ENCODE measurements around the gene RIN2.

The RIN2 gene

DNA sequence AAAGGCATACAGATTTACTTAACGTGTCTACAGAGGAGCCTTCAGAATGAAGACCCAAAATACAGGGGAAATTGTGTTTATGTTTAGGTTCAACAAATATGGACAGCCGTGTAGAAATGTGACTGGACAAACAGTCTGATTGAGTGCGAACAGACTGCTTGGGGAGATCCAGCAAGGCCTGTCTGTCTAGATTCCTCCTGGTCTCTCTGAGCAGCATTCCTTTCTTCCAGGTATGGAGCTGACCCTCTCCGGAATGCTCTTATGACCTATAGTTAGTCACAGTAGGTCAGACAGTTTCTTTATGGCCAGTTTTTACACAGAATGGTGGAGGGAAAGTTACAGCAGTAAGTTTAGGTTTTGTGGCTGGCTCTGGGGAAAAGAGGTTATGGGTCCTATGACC, 9.0 kb downstream of the RIN2 start:
- DNase-seq: no peak

GRCh38 chr20:19768325-19768842, 10.3 kb downstream of the RIN2 start:
- no peak for DNase-seq

DNA sequence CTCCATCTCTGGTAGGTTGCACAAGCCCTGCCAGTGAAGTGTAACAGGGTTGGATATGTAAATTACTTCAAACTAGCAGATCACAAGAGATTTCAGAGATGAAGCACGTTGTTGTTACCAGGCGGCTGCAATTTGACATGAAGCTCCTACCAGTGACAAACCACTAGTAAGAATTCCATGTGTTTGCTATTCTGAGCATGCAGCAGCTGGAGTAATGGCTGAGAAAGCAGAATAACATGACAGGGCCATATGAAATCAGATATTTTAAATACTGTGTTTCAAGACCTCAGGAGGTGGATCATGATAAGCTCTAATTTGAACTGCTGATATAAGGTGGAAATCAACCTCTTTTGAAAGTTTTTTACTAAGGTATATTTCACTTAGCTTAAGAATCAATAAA, 11.4 kb downstream of the RIN2 start:
- DNase-seq: no peak

DNA sequence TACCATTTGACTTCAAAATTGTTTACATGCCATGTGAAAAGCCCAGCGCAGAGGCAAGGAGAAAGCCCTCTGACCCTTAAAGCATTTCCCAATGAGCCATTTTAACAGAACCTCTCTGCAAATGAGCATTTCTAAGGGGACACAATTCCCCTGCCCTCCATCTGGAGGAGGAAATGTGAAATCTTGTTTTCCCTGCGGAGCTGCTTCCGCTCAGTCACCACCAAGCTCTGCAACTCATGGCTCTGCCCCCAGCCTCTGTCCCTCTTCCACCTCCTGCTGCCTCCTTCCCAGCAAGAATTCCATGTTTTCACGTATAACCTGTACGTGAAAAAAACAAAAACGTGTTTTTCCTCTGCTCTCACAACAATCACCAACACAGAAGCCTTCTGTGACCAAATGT, 12.3 kb downstream of the RIN2 start:
- DNase-seq: no peak

DNA sequence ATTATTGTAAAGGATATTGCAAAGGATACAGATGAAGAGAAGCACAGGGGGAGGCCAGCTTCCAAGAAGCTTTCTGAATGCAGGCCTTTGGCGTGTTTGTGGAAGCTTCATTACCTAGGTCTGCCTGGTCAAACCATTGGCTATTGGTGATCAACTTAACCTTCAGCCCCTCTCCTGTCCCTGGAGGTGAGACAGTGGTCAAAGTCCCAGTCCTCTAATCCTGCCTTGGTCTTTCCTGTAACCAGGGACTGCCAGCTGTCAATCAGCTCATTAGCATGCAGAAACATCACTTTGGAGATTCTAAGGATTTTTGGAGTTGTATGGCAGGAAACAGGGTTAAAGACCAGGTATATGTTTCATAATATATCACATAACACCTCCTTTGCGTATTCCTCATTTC, 13.0 kb downstream of the RIN2 start:
- no peak for DNase-seq

DNA sequence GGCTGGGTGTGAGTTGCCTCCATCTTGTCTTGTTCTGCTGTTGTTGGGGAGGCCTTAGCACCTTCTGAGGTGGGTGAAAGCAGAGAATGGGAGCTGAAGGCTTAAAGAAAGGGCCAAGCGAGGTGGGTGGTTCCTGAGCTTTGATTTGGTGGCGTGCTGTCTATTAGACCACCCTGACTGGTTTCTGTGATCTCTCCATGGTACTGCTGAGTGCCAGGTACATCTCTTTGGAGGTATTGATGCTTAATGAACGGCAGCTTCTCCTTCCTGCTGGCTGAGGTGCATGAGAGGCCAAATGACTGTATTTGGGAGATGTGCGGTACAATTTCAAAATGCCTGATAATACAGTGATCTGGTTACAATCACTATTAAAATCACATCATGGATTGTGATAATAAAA, 15.4 kb downstream of the RIN2 start:
- no peak for DNase-seq

DNA sequence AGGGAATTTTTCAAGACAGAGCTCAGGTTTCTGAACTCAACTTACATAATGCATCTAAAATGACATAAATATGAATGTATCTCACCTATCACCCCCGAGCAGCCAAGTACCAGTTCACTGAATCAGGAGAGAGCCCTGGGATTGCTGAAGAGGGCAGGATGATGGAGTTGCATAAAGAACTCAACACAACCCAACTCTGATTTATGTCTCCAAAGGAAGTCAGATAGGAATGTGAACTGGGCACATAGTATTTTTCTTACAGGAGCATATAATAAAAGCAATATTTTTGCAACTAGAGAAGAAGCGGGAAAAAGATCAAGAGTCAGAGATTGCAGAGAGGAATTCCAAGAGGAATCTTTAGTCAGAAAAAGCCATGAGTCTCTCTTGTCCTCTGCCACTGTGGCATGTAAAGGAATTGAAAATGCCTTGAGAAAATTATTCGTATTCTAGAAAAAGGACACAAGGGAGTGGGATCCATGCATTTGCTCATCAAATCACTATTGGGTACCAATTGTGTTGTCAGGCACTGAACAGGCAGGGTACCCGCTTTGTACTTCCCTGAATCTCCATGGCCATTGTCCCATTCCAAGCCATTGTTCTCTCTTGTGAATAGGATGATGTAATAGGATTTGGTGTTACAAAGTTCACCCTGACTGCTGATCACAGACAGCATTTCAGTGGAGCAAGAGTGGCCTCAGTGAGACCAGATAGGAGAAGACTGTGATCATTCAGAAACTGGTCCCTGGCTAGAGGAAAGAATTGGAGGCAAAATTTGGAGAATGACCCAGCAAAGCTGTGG, 16.3 kb downstream of the RIN2 start:
- DNase-seq: no peak

DNA sequence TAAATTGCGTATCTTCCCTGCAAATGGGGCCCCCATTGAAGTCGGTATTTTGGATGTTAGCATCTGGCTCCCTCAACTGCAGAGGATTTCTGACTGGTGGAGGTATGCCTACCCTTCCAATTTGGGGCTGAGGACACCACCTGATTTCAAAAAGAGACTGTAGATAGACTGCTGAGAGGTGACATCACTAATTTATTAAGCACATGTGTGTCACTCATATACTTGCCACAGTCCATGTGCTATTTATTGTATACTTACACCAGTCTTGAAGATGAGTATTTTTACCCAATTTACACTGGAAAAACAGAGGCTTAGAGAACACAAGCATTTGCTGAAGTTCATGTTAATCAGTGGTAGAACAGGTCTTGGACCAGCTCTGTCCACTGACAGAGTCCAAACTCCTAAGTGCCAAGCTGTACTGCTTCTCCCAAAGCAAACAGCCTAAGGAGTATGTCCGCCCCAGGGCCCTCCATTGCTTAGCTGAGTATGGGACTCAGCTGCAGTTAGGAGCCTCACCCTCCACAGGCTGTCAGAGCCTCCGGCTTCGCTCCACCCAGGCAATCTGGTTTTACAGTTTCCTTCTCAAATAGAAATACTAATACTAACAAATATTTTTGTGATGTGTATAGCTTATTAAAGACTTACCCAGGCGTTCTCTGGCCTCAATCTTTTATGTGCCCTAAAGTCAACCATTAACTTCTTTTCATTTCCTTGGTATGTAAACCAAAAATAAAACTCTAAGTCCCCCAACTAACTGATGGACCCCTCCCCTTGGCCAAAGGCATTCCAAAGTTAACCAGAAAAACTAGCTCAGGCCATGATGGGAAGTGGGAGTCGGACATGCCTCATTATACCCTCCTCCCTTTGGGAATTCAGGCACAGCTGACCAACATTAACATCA, 17.5 kb downstream of the RIN2 start:
- no peak for DNase-seq

GRCh38 chr20:19777315-19777714, 19.3 kb downstream of the RIN2 start:
- DNase-seq: no peak

GRCh38 chr20:19777981-19778380, 19.9 kb downstream of the RIN2 start:
- DNase-seq: no peak

GRCh38 chr20:19778404-19778803, 20.3 kb downstream of the RIN2 start:
- no peak for DNase-seq

GRCh38 chr20:19779634-19780033, 21.6 kb downstream of the RIN2 start:
- no peak for DNase-seq

DNA sequence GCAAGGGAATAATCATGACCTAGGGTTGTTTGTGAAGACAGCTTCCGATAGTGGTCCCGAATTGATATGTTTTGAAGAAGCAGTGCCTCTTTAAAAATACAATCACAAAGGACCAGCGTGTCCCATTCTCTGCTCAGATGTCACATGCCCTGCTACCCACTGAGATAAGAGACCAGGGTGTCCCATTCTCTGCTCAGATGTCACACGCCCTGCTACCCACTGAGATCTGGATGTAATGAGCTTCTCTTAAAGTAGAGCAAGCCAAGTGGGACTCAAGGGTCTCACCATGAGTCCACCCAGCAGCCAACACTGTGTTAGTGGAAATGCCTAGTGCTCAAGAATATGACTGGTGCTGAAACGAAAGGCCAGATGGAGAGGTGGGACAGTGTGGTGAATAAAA, 22.2 kb downstream of the RIN2 start:
- no peak for DNase-seq

- no peak for DNase-seq
These were observed 23.2 kb downstream of the RIN2 start for GRCh38 chr20:19781235-19781634.

DNA sequence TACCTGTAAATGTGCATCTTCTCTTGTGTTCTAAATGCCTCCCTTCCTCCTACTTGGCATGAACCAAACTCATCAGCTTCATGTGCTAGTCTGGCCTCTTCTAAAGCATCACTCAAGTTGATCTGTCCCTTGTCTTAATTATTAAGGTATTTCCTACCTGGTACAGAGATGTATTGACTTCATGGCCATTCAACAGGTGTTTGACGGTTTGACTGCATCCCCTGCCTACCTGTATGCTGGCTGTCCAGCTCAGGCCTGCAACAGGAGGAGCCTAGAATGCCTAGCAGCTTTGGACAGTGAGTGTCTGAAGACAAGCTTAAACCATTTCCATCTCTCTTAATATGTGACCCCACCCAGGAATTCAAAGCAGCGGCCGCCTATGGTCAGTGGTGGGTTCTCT, 24.6 kb downstream of the RIN2 start:
- no peak for DNase-seq

DNA sequence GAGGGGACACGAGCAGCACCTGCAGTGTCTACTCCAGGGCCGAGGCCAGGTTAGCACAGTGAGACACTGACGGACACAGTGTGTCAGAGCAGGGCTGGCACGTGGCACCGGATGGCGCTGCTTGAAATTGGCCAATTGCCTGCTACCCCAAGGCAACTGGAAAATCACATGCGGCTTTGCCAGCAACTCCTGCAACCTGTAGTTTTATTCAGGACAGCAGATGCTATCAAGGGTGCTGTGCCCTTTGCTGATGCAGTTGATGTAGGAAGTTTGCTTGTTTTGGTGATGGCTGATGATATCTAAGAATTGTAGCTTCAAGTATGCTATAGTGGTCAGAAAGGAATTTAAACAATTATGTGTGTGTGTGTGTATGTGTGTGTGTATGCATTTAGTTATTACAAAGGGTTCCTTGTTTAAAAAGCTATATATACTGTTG, 25.9 kb downstream of the RIN2 start:
- no peak for DNase-seq

DNA sequence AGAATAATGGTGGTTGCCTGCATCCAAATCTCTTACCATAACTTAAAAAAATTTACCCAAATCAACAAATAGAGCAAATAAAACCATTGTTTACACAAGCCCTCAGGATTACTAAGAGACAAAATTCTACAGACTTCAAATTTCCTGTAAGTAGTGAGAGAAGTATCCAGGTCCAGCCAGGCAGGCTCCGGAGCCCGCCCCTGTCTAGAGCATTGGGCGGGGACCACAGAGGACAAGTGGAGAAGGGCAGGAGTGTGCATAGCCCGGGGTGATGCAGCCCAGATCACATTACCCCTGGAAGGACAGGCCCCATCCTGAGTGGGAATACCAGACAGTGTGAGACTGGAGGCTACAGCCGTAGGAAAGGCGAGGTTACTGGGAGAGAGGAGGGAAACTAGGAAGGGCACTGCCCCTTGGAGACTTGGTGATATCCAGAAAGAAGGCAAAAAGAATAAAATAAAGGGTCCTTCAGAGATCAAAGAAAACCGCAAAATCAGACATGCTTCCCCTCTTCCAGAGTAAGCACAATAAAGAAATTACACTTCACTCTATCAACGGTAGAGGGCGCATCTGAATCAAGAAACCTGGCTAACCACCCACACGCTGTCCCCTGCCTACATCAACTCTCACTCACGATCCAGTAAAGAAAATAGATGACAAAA, 26.6 kb downstream of the RIN2 start:
- DNase-seq: no peak

DNA sequence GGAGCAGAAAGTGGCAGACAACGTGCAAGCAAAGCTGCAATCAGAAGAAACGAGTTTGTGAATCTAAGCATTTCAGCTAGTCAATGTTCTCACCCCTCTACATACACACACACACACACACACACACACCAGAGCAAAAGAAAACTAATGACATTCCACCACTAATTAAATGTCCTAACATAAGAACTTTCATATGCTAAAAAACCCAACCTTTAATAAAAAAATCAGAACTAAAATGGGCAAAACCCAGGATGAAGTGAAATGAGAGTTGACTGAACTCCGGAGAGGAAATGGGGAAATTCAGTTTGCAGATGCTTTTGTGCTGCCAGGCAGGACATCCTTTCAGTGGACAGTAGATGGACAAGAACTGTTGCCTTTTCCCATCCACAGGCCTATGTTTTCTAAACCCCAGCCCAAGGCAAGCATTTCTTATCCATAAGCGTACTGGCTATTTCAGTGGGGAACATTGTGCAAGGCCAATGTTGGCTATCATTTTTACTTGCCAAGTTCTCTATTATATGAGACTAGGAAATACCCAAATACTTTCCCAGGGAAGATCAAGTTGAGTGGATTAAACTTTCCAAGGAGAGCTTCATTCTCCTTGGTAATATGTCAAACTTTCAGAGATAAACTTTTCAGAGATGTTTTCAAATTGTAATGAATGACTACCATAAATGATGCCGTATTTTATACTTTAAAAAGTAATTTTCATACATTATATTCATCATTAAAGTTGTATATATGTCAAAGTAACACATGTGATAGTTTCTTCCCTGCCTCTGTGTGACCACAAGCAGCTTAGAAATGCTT, 27.3 kb downstream of the RIN2 start:
- no peak for DNase-seq

GRCh38 chr20:19785983-19786285, 27.9 kb downstream of the RIN2 start:
- DNase-seq: no peak

DNA sequence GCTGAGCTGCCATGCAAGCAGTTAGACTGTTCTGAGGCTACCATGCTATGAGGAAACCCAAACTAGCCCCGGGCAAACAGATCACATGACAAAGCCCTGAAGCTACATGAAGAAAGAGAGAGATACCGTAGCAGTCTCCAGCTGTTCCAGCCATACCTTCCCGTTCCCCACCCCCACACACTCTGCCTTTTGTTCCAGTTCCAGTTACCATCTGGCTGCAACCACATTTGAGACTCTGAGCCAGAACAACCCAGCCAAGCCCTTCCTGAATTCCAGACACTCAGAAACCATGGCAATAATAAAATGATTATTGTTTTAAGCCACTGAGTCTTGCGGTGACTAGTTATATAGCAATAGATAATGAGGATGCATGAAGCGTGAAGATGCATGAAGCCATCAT, 28.3 kb downstream of the RIN2 start:
- no peak for DNase-seq

GRCh38 chr20:19787366-19787765, 29.3 kb downstream of the RIN2 start:
- no peak for DNase-seq

GRCh38 chr20:19789009-19789408, 31.0 kb downstream of the RIN2 start:
- DNase-seq: no peak

DNA sequence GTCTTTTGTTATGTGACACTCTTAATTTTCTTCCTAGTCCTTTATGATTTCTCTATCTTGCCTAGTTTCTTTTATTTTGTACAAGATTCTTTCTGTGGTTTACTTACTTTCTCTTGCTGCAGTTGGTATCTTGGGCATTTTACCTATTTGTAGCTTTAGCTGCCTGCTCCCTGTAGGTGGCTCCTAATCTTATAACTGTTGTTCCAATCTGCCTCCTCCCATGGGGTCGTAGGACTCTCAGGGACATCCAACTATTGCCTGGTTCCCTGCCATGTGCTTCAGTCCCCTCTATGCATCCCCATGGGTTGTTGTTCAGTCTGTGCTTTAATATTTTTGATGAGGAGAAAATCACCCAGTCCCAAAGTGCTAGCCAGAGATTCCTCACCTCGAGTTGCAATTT, 31.4 kb downstream of the RIN2 start:
- no peak for DNase-seq
